ENCODE measurements around the gene NHERF1. TPM values are rescaled to one million over a fixed set of nuclear protein-coding genes. Genes with fewer than 3 reads are reported as not detected.

Gene NHERF1
- total RNA-seq, 1 experiment from 2014 or later = 83.6 TPM

GRCh38 chr17:74775409-74776043 is 27.1 kb downstream of the NHERF1 start:
- BruUV-seq (replicated peaks) = TSS peak; percentile 84
- H4K20me1 ChIP-seq (ENCODE audit: insufficient read depth) = peaks cover 6% of the 10 kb centered on the region
- CTCF ChIA-PET = interaction anchor here (0.7 to 1.7 kb wide), 3 partner anchors 31 to 381 kb away, joined by 3 to 8 read pairs (median 6); no protein-coding TSS in a partner anchor
- 0 out of 2 replicates have a peak, but pooled peaks cover 5% of the 10 kb centered on the region for H3K36me3 ChIP-seq (ENCODE audit: low read depth)
- intact Hi-C loops (cut with micrococcal nuclease; ENCODE audit: unreplicated experiment) = loop anchor here (10.0 kb wide), 1 partner anchor 179 kb away; no protein-coding TSS in a partner anchor
- TF ChIP-seq CTCF (conservative IDR thresholded peaks at IDR 0.05) (no peak), EZH2 (IDR thresholded peaks at IDR 0.05; ENCODE audit: low read depth) (no peak)
- peak overlapping the region; percentile 58 for H3K4me3 ChIP-seq
- peaks cover 16% of the 10 kb centered on the region for H3K4me1 ChIP-seq (replicated peaks; ENCODE audit: insufficient read depth)
- peaks cover 10% of the 10 kb centered on the region; the same call in 1 of the 2 replicates for H3F3A ChIP-seq (ENCODE audit: insufficient read depth, low read depth)
- H3K9me3 ChIP-seq (ENCODE audit: insufficient read depth, low read depth) = no peaks in the 10 kb centered on the region
- POLR2A ChIA-PET (ENCODE audit: unreplicated experiment) = interaction anchor here (0.9 to 1.0 kb wide), 2 partner anchors 98 to 103 kb away, joined by 3 to 5 read pairs; no protein-coding TSS in a partner anchor
- peak overlapping the region; percentile 91 for H3K4me2 ChIP-seq
- no peak for DNase-seq
- H3K9me2 ChIP-seq (ENCODE audit: insufficient read depth) = no peaks in the 10 kb centered on the region
- peak overlapping the region; percentile 81 for H2AFZ ChIP-seq
- 0 out of 2 replicates have a peak overlapping the region, but pooled peaks have one; percentile 20 for H3K27ac ChIP-seq
- peaks cover 24% of the 10 kb centered on the region for H3K79me2 ChIP-seq (ENCODE audit: low read depth)
- H3K27me3 ChIP-seq (ENCODE audit: insufficient read depth, low read depth) = no peaks in the 10 kb centered on the region

GRCh38 chr17:74776044-74776962 is 27.9 kb downstream of the NHERF1 start, which contains the start of gene NAT9:
Gene NAT9, minus strand, starts transcription at chr17:74776345. Its CDS starts 647 bp downstream, at chr17:74775698.
- Histone ChIP-seq H3K9me2 (ENCODE audit: insufficient read depth) (no peaks in the 10 kb centered on the region), H3K36me3 (ENCODE audit: low read depth) (0 out of 2 replicates have a peak, but pooled peaks cover 5% of the 10 kb centered on the region), H3K4me1 (replicated peaks; ENCODE audit: insufficient read depth) (peaks cover 16% of the 10 kb centered on the region), H3K4me2 (peak within 1 kb of the TSS; percentile 98), H3F3A (ENCODE audit: insufficient read depth, low read depth) (0 out of 2 replicates have a peak, but pooled peaks cover 5% of the 10 kb centered on the region), H3K27ac (0 out of 2 replicates have a peak within 1 kb of the TSS, but pooled peaks have one; percentile 20), H3K79me2 (ENCODE audit: low read depth) (peaks cover 24% of the 10 kb centered on the region), H4K20me1 (ENCODE audit: insufficient read depth) (peaks cover 5% of the 10 kb centered on the region; the same call in 1 of the 2 replicates), H2AFZ (peak within 1 kb of the TSS; percentile 81), H3K4me3 (peak within 1 kb of the TSS; percentile 58), H3K27me3 (ENCODE audit: insufficient read depth, low read depth) (no peaks in the 10 kb centered on the region), H3K9me3 (ENCODE audit: insufficient read depth, low read depth) (no peaks in the 10 kb centered on the region)
- BruUV-seq (replicated peaks) = no TSS peak
- peak; percentile 83 to 99 for DNase-seq
- CTCF ChIA-PET = interaction anchor here (0.5 to 1.7 kb wide), 8 partner anchors 12 to 397 kb away, joined by 3 to 8 read pairs (median 4); no protein-coding TSS in a partner anchor
- intact Hi-C loops (cut with micrococcal nuclease; ENCODE audit: unreplicated experiment) = loop anchor here (10.0 kb wide), 1 partner anchor 178 kb away; no protein-coding TSS in a partner anchor
- POLR2A ChIA-PET (ENCODE audit: unreplicated experiment) = interaction anchor here (0.9 to 1.0 kb wide), 2 partner anchors 97 to 102 kb away, joined by 3 to 5 read pairs; no protein-coding TSS in a partner anchor
- TF ChIP-seq EZH2 (IDR thresholded peaks at IDR 0.05; ENCODE audit: low read depth) (no peak), CTCF (conservative IDR thresholded peaks at IDR 0.05) (no peak)
